Measurements from ENCODE around the gene AFTPH.

The AFTPH gene

DNA sequence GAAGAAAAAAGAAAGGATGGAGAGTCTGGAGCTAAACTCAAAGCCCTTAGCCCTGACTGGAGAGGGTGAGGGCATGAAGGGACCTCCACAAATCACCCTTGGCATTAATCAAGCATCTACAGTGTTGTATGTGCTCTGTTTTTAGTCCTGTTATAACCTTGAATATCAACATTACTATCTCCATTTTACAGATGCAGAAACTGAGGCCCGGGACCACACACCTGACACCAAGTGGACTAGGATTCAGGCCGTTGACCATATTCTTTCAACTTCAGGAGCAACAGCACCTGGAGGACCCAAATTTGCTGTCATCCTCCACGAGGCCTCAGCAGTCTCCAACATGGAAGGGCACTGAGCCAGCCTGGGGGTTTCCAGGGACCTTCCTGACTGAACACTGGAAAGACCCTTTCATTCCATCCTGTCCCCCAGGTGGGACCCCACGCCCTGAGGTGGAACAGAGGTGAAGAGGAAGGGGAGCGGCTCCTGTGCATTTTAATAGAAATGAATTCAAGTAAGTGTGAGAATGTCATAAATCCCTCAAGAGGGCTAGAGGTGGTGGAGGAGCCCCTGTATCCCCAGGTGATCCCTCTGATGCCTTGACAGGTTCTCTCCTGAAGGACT is 88.6 kb downstream of the AFTPH start:
- no peak for DNase-seq (ENCODE audit: low spot score)

DNA sequence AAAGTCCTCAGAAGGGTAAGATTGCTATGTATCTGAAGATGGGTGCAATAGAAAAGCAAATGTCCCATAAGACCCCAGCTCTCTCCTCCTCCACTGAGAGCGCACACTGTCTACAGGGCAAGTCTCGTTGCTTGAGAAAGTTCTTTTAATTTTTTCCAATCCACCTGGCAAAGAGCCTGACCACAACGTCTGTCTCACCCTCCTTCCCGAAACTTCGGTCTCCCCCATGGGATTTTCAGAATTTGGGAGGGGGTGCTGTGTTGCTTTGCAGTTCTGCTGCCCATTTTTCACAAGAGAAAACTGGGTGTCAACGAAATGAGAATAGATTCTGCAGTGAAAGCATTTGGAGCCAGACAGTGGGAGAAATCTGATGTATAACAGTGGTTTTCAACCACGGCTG is 89.1 kb downstream of the AFTPH start:
- no peak for DNase-seq (ENCODE audit: low spot score)

DNA sequence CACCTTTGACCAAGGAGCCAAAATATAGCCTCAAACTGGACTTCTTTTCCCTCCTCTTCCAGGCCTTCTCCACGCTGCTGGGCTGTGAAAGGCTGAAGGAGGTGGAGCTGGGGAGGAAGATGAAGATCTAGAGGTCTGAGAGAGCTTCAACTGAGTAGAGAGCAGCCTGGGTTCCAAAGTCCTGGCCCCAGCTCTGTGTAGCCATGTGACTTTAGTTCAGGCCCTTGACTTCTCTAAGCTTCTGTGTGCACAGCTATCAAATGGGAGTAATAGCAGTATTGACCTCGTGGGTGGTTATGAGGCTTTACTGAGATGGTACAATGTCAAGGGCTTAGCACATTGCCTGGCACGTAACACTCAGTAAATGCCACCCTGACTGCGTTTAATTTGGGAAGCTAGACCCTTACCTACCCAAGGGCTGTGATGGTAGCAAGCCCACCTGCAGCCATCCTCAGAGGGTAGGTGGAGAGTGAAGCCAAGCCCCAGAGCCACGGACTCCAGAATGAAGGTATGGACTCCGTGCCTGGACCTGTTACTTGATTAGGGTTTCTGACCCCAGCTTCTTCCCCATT is 91.2 kb downstream of the AFTPH start:
- no peak for DNase-seq (ENCODE audit: low spot score)

DNA sequence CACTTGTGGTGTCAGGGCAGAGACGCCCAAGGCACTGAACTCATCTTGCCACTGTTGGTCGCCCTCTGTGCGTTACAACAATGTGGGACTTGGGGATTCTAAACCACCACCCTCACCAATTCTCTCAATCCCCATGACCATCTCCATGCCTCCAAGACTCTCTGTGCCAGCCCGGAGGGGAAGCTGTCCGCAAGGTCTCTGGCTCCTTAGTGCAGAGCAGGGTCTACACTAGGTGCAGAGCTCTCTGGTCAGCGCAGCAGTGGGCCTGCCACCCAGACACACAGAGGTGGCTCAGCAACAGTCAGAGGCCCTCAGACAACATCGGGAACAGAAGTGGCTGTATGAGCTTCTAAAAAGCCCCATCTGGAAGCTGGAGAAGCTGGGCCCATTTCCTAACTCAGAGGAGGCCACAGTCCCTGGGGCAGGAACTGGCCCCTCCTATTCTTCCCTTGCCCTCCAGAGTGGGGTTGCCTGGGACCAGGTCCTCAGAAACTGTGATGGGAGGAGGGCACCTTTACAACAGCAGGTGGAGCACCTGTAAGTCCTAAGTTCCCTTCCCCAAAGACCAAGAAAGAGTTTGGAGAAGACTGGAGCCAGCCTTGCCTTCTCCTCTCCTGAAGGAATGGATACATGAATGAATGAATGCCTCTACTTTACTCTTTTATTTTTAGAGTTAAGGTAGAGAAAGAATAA is 91.9 kb downstream of the AFTPH start:
- DNase-seq (ENCODE audit: low spot score) = no peak

DNA sequence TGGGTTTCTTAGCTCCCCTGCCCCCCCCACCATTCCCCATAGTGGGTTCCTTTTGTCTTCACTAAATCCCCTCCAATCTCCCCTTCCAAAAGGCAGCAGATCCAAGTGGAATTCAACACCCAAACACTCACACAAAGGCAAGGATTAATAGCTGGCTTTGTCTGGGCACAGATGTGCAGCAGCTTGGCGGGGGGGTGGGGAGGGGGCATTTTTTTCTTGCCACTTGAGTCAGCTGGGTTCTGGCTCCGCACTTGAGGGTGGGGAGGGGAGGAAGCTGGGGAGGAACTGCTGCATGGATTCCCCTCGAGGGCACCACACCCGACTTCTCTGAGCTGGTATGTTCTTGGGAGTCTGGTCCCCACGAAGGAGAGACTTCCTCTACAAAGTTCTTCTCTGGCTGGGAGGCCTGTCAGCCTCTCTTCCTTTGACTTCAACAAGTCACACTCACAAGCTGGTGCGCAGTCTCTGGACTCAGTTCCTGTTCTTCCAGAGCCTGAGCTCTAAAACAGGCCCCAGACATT is 93.6 kb downstream of the AFTPH start:
- DNase-seq (ENCODE audit: low spot score) = no peak

DNA sequence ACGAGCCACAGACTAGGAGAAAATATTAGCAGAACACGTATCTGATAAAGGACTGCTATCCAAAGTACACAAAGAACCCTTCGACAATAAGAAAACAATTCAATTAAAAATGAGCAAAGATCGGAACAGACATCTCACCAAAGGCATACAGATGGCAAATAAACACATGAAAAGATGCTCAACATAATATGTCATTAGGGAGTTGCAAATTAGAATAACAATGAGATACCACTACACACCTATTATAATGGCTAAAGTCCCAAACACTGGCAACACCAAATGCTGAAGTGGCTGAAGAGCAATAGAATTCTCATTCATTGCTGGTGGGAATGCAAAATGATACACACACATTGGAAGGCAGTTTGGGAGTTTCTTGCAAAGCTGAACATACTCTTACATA is 96.5 kb downstream of the AFTPH start:
- no peak for DNase-seq (ENCODE audit: low spot score)

DNA sequence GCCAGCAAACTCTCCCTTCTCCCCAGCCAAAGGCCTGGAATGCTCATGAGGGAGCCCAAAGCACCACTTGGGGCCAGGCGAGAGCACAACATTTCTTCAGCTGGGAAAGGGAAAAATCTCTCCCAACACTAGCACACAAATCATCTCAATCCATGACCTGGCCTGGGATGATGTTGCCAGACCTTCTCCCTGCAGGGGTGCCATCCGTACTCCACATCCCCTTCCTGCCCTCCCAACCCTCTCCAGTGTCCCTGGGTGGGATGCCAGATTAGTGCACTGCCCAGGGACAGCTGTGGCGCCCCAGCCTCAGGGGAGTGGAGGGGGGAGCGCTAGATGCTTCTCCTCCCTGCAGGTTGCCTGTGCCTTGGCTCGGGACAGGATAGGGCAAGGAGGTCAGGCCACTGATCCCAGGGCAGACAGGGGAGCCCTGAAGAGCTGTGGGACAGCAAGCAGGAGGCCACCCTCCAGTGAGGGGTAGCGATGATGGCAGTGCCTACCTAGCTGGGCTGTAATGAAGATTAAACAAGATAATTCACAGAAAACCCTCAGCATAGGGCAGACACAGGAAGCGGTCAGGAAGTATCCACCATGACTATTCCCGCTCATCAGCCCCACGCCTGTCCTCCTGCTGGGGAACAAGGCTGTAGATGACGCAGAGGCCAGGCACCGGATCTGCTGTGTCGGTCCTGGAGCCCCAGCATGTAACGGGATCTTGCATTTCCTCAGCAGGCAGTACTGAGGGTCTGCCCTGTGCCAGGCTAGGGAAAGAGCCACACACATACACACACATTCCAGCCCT is 98.5 kb downstream of the AFTPH start:
- no peak for DNase-seq (ENCODE audit: low spot score)

DNA sequence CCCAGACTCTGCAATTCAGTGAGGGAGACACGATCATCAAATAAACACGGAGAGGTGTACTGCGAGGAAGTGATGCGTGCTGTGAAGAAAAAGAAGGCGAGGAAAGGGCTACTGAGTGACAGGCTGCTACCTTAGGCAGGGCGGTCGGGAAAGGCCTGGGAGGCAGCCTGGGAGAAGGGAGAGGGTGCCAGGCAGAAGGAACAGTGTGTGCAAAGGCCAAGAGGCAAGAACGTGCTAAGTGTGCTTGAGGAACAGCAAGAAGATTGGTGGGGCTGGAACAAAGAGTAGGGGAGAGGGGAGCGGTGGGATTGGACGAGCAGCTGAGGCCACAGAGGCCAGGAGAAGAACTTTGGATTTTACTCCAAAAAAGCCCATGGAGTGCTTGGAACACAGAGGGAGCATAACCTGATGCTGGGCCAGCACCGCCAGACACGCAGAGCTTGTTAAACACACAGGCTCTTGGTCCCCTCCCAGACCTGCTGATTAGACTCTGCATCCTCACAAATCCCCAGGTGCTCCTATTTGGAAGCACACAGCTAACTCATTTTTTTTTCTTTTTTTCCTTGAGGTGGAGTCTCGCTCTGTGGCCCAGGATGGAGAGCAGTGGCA is 99.2 kb downstream of the AFTPH start:
- DNase-seq (ENCODE audit: low spot score) = no peak

DNA sequence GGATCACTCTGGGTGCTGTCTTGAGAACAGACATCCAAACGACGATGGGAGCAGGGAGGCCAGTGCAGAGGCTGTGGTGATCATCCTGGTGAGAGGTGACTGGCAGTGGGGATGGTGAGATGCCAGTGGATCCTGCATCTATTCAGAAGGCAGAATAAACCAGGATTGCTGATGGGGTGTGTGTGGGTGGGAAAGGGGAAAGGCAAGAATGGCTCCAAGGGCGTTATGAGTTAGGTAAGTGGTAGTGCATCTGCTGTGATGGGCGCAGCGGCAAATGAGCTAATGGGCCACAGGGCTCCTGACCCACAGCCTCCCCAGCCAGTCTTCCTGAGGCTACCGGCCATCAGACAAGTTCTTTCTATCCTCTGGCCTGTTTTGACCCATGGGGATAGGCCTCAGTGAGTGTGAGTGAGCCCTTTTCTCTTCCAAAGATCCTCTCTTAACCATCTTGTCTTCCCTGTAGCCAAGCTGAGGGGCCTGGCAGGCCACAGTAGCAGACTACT is 100.0 kb downstream of the AFTPH start:
- no peak for DNase-seq (ENCODE audit: low spot score)

DNA sequence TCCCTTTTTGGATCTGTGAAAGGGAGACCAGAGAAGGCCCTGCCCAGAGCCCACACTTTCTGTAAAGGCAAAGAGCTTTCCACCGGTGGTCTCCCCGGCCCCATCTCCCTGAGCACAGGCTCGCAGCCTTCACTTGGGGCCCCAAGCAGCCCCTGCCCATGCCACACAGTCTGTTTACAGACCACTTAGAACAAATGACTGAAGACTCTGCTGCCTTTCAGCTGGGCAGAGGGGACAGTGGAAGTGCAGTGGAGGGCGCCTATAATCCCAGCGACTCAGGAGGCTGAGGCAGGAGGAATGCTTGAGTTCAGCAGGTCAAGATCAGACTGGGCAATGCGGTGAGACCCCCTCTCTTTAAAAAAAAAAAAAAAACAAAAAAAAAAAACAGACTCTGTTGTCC is 100.7 kb downstream of the AFTPH start:
- DNase-seq (ENCODE audit: low spot score) = no peak

DNA sequence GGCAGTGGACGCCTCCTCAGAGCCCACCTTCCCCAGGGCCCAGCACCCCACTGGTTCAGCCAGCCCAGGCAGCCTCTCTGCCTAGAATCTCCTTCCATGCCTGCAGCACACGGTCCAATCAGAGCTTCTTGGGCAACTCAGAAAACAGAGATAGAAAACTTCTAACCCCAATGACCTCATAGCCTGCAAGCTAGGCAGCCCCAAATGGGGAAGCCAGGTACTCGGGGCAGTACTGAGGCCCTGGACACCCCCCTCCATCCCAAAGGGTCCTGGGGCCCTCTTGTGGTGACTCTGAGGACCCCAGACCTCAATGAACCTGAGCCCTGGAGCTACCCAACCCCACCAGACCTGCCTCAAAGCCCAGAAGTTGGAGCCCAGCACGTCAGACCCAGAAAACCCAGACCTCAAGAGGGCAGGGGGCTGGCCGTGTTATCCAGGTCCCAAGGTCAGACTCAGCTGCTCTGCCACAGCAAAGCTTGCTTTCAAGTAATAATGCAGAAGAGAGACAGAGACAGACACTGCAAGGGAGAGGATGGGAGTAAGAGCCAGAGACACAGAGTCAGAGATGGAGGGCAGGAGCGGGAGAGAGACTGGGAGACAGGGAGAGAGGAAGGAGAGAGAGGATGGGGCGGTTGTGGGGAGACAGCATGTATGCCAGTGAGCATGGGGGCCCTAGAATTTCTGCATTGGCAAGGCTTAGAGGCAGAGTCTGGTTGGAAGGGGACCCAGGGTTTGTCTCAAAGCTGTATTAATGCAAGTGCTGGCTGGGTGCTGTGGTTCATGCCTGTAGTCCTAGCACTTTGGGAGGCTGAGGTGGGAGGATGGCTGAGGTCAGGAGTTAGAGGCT is 101.4 kb downstream of the AFTPH start:
- DNase-seq (ENCODE audit: low spot score) = no peak

DNA sequence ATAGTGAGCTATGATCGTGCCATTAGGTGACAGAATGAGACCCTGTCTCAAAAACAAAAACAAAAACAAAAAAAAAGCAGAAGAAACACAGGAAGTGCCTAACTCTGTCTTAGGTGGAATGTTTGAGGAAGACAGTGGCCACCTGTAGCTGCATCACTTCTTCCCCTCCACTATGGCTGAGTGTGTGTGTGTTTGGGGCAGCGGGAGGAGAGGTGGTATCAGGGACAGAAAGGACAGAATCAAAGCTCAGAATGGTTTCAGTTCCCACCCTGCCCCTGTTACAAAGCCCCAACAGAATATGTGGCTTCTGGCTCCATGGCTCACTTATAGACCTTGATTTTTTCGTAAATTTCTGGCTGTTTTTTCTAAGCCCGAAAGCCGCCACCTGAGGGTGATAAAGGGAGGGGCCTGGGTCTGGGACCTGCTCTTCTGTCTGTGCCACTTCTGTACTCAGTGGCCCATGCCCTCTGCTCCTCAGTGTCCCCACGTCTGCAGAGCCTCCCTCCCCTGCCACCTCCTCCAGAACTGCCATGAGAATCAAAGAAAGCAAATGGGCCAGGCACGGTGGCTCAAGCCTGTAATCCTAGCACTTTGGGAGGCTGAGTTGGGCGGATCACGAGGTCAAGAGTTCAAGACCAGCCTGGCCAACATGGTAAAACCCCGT is 102.2 kb downstream of the AFTPH start:
- DNase-seq (ENCODE audit: low spot score) = no peak

DNA sequence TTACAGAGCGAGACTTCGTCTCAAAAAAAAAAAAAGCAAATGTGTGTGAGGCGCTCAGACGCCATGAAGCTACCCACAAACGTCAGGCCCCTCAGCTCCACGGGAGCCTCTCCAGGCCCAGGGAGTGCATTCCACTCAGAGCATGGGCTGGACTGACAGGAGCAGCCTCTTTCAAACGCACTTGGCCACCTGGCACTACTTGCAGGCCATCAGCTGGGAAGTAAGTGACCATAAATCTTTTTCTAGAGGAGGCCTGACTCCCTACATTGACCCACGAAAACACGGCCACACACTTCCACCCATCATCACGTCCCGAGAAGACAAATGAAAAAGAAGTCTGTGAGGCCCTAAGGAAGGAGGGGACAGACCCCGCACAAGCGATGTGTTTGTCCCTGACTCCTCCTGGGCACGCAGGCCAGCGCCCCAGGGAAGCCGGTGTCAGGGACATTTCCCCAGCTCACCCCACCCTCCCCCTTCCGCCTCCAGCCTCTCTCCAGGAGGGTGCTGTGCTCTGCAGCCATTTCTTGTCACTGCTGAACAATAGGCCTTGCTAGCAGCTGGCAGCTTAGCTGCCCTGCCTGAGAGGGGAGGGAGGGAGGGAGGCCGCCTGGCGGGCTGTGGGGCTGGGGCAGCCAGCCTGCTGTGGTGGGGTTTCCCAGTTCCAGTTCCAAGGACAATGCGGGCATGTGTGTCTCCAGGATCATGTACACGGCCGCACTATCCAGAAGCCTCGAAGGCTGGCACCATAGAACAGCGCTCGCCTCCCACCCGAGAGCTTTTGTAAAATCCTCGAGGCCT is 103.0 kb downstream of the AFTPH start:
- DNase-seq (ENCODE audit: low spot score) = no peak

DNA sequence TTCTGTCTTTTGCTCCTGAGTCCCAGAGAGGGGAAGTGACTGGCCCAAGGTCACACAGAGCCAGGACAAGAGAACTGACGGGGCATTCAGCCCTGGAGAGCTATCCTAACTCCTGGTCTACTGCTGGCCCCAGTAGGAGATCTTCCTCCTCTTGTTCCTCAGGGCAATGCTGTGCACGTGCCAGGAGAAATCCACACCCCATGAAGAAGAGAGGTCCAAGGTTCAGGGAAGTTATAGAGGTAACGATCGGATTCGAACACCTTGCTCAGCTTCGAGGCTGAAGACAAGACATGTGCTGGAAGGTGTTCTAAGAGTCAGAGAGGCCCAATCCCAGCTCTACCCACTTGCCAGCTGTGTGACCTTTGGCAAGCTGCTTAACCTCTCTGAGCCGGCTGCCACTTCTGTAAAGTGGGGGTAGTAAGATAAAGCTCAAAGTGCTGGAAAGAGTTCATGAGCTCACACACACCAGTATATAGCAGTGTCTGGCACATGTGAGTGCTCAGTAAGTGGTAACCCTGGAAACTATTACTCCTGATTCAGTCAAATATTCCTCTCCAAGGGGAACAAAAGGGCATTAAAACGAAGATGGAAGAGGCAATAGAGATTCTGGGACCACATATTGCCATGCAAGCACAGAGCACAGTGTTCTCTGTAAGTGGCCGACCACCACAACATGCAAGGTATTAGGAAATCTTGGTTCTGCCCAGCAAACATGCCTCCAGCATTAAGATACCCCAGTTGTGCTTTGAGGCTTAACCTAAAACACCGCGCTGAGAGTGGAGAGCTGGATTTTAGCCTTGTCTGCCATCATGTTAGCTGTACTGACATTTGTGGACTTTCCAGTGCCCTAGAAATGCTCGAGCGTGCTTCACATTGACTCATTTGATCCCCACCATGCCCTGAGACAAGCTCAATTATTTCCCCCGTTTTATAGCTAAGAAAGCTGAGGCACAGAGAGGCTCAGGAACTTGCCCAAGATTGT is 104.0 kb downstream of the AFTPH start:
- DNase-seq (ENCODE audit: low spot score) = no peak

DNA sequence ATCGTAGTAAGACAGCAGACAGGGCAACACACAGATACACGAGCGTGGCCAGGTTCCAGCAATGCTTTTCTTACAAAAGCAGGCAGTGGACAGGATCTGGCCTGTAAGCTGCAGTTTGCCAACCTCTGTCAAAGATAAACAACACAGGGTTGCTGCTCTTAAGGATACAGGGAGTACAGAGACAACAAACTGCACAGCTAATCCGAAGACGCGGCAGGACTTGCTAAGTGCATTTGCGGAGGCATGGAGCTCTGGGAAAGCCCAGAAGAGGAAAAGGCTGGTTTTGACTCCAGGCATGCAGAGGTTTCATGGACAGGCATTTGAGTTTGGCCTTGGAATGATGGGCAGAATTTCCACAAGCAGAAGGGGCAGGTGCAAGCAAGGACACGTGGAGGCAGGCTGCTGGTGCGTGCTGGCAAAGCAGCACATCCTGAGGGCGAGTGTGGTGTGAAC is 105.2 kb downstream of the AFTPH start:
- DNase-seq (ENCODE audit: low spot score) = no peak

DNA sequence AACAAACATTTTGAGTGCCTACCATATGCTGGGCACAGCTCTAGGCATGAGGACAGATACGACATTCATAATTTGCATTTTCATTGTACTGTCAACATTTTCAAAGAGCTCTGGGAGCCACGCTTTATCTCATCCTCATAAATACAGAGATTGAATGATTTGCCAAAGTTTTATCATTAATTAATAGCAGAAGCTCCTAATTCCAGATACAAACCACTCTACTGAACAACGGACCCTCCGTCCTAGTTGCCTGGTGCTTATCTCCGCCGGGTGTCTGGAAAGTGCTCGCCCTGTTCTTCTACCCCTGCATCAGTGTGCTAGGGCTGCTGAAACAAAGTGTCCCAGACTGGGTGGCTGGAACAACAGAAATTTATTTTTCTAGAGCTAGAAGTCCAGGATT is 105.7 kb downstream of the AFTPH start:
- DNase-seq (ENCODE audit: low spot score) = no peak

DNA sequence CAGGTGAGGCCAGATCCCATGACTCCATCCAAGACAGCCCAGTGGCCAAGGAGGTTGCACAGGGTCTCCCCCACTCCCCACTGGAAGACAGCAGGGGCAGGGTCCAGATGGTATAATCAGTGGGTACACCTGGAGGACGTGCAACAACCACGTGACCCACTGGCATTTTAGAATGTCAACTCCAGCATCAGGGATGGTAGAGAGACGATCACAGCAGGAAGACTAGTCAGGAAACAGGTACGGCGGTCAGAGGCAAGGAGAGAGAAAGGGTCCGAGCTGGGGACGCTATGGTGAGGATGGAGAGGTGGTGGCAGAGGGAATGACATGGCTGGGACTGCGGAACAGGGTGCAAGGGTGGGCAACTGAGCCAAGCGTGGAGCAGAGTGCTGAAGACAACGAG is 106.6 kb downstream of the AFTPH start:
- DNase-seq (ENCODE audit: low spot score) = no peak

DNA sequence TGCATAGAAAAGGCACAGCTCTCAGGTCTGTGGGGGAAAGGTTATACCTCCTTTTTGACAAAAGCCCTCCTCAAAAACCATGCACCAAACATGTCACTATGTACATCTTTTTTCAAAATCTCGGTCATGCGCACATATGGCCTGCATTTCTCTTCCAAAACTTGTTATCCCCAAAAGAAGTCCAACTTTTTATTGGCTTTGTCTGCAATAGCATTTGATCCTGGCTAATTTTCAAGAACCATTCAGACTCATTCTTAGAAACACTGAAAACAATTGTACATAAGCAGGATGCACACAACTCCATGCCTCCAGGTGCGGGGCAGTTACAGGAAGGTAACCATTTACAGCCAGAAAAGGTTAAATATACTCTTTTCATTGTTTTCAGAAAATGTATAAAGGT is 107.6 kb downstream of the AFTPH start:
- DNase-seq (ENCODE audit: low spot score) = no peak

All from hepatic stellate cell (primary cell).